SK-N-SH (cell line): ENCODE results near the gene PBX4. TPM values are rescaled to one million over a fixed set of nuclear protein-coding genes. Genes with fewer than 3 reads are reported as not detected.

Experiments
- CTCF ChIA-PET: fragments of 300-600, 350-600 bp; formaldehyde crosslinking; extraction: SDS; loops from one replicate; lab custom pipeline; 2021; lab: Yijun Ruan, JAX
- POLR2A ChIA-PET: fragments of 350-600 bp; sonication (Branson Sonifier 250); formaldehyde crosslinking; extraction: SDS; loops from one replicate; lab custom pipeline; 2020; ENCODE audit warnings: antibody characterized with exemption, inconsistent platforms; lab: Yijun Ruan, JAX
- DNase-seq: peaks from one replicate; pipeline ENCODE4 v3.0.0; 2012
- H2AFZ ChIP-seq: fragments of 200-600 bp; sonication (generic); 2 replicates; pipeline ENCODE4 v1.8.1; 2016; ENCODE audit warnings: antibody characterized with exemption, mild to moderate bottlenecking, low read depth
- H3F3A ChIP-seq: fragments of 200-600 bp; sonication (generic); replicated peaks from 2 replicates; pipeline ENCODE3; 2016; ENCODE audit warnings: antibody characterized with exemption, mild to moderate bottlenecking; ENCODE audit not compliant: insufficient read depth
- H3K27ac ChIP-seq, 2 experiments: fragments of 200-500 bp in 1 of 2; fragments of 200-600 bp in 1 of 2; sonication (Bioruptor generic) in 1 of 2; sonication (generic), shearing (Covaris generic) in 1 of 2; 2 replicates each; pipeline versions ENCODE4 v1.5.1 to v1.6.1; 2014 to 2016; ENCODE audit warnings: low read depth in 2 of 2, inconsistent platforms in 1 of 2, low read length in 1 of 2, mild to moderate bottlenecking in 1 of 2, mixed read lengths in 1 of 2
- H3K27me3 ChIP-seq: fragments of 200-600 bp; sonication (generic), shearing (Covaris generic); 2 replicates; pipeline ENCODE4 v1.6.1; 2016; ENCODE audit warnings: mixed run types; ENCODE audit not compliant: insufficient read depth
- H3K36me3 ChIP-seq, 2 experiments: fragments of 200-500 bp in 1 of 2; fragments of 200-600 bp in 1 of 2; sonication (Bioruptor generic) in 1 of 2; sonication (generic) in 1 of 2; replicated peaks in 1 of 2; 2 replicates each; pipeline versions ENCODE3 to v1.5.1; 2014 to 2016; ENCODE audit warnings: low read length in 1 of 2, mild to moderate bottlenecking in 1 of 2; ENCODE audit not compliant: insufficient read depth in 2 of 2, control insufficient read depth in 1 of 2
- H3K4me1 ChIP-seq, 2 experiments: fragments of 200-500 bp in 1 of 2; fragments of 200-600 bp in 1 of 2; sonication (Bioruptor generic) in 1 of 2; sonication (generic), shearing (Covaris generic) in 1 of 2; 2 replicates each; pipeline versions ENCODE4 v1.5.1 to v1.6.1; 2014 to 2016; ENCODE audit warnings: low read depth in 1 of 2, low read length in 1 of 2, mixed run types in 1 of 2; ENCODE audit not compliant: insufficient read depth in 2 of 2, control insufficient read depth in 1 of 2
- H3K4me2 ChIP-seq: fragments of 200-600 bp; sonication (generic), shearing (Covaris generic); 2 replicates; pipeline ENCODE4 v1.6.1; 2017; ENCODE audit warnings: mixed run types
- H3K4me3 ChIP-seq, 2 experiments: fragments of 200-500 bp in 1 of 2; fragments of 200-600 bp in 1 of 2; sonication (Bioruptor generic) in 1 of 2; sonication (generic), shearing (Covaris generic) in 1 of 2; 2 replicates each; pipeline versions ENCODE4 v1.5.1 to v1.8.1; 2014 to 2016; ENCODE audit warnings: low read depth in 2 of 2, inconsistent platforms in 1 of 2, low read length in 1 of 2, mild to moderate bottlenecking in 1 of 2, mixed read lengths in 1 of 2, moderate library complexity in 1 of 2
- H3K79me2 ChIP-seq: fragments of 200-600 bp; sonication (generic); 2 replicates; pipeline ENCODE4 v1.8.1; 2017; ENCODE audit warnings: mild to moderate bottlenecking; ENCODE audit not compliant: insufficient read depth
- H3K9ac ChIP-seq: fragments of 200-600 bp; sonication (generic); 2 replicates; pipeline ENCODE4 v1.6.1; 2017; ENCODE audit warnings: mixed run types
- H3K9me2 ChIP-seq: fragments of 200-600 bp; sonication (generic); 2 replicates; pipeline ENCODE4 v1.6.1; 2017; ENCODE audit warnings: mixed run types
- H3K9me3 ChIP-seq: fragments of 200-600 bp; sonication (generic); 2 replicates; pipeline ENCODE4 v1.6.1; 2017; ENCODE audit warnings: mixed run types, mild to moderate bottlenecking, moderate library complexity
- H4K20me1 ChIP-seq: fragments of 200-600 bp; sonication (generic); 2 replicates; pipeline ENCODE4 v1.6.1; 2017; ENCODE audit warnings: mild to moderate bottlenecking, mixed run types; ENCODE audit not compliant: insufficient read depth
- CHD2 ChIP-seq: fragments of 150-350 bp; IDR thresholded peaks from 2 replicates; pipeline ENCODE4 v1.6.1; 2018; ENCODE audit warnings: low read length; ENCODE audit not compliant: partially characterized antibody
- ELF1 ChIP-seq: IDR thresholded peaks from 2 replicates; pipeline ENCODE4 v1.4.0; 2012
- EP300 ChIP-seq, 2 experiments: IDR thresholded peaks; 2 replicates each; pipeline versions ENCODE4 v1.4.0 to v1.6.1; 2012; ENCODE audit warnings: borderline replicate concordance in 1 of 2, low read depth in 1 of 2, low read length in 1 of 2
- EZH2phosphoT487 ChIP-seq: fragments of 200-600 bp; sonication (generic); IDR thresholded peaks from 2 replicates; pipeline ENCODE4 v1.6.1; 2017; ENCODE audit warnings: low read depth, mixed run types, mild to moderate bottlenecking, antibody characterized with exemption, moderate library complexity, borderline replicate concordance
- FOSL2 ChIP-seq: IDR thresholded peaks from 2 replicates; pipeline ENCODE4 v1.4.0; 2012; ENCODE audit warnings: low read depth, mild to moderate bottlenecking, moderate library complexity, borderline replicate concordance
- FOXM1 ChIP-seq: IDR thresholded peaks from 2 replicates; pipeline ENCODE4 v1.4.0; 2012; ENCODE audit warnings: low read depth, mild to moderate bottlenecking
- MXI1 ChIP-seq: IDR thresholded peaks from 2 replicates; pipeline ENCODE4 v1.6.1; 2012; ENCODE audit warnings: mild to moderate bottlenecking, low read depth, low read length, improper control_type of control experiment
- NFIC ChIP-seq: IDR thresholded peaks from 2 replicates; pipeline ENCODE4 v1.4.0; 2012; ENCODE audit warnings: borderline replicate concordance
- POLR2AphosphoS5 ChIP-seq: IDR thresholded peaks from 2 replicates; pipeline ENCODE4 v1.6.1; 2012; ENCODE audit warnings: low read depth, low read length
- RAD21 ChIP-seq: IDR thresholded peaks from 2 replicates; pipeline ENCODE4 v1.6.1; 2012; ENCODE audit warnings: mild to moderate bottlenecking, low read length
- RFX5 ChIP-seq: IDR thresholded peaks from 2 replicates; pipeline ENCODE4 v1.6.1; 2012; ENCODE audit warnings: mild to moderate bottlenecking, improper control_type of control experiment, low read length
- SIN3A ChIP-seq: IDR thresholded peaks from 2 replicates; pipeline ENCODE4 v1.6.1; 2012; ENCODE audit warnings: low read depth, mild to moderate bottlenecking, low read length, moderate library complexity, borderline replicate concordance
- SMC3 ChIP-seq: IDR thresholded peaks from 2 replicates; pipeline ENCODE4 v1.6.1; 2012; ENCODE audit warnings: low read depth, low read length, improper control_type of control experiment
- TAF1 ChIP-seq: IDR thresholded peaks from 2 replicates; pipeline ENCODE4 v1.6.1; 2012; ENCODE audit warnings: low read depth, mild to moderate bottlenecking, low read length, moderate library complexity, borderline replicate concordance
- TEAD4 ChIP-seq: IDR thresholded peaks from 2 replicates; pipeline ENCODE4 v1.4.0; 2012; ENCODE audit warnings: mild to moderate bottlenecking, borderline replicate concordance; ENCODE audit not compliant: insufficient read depth
- USF2 ChIP-seq: fragments of 150-350 bp; IDR thresholded peaks from 2 replicates; pipeline ENCODE4 v1.6.1; 2017; ENCODE audit warnings: antibody characterized with exemption, low read length, low read depth, borderline replicate concordance
- YY1 ChIP-seq: IDR thresholded peaks from 2 replicates; pipeline ENCODE4 v1.4.0; 2012; ENCODE audit warnings: low read depth, mild to moderate bottlenecking
- WGBS: methylation state at CpG from one replicate; pipeline ENCODE4 v1.1.6; 2017; ENCODE audit warnings: low lambda C conversion rate; 5-methylcytosine and 5-hydroxymethylcytosine counted together
- polyA plus RNA-seq, 3 experiments: library from polyadenylated mRNA; depleted of rRNA; stranded (reverse); fragments of >200 nt; gene quantifications; 2 replicates each; pipeline ENCODE4 v1.2.3, GENCODE V29; 2012
- TF ChIP-seq, protein P1 (sequence below): fragments of 150-350 bp; IDR thresholded peaks from 2 replicates; pipeline ENCODE4 v1.6.1; 2016; ENCODE audit warnings: mild to moderate bottlenecking, low read depth, low read length
- TF ChIP-seq, protein P2 (sequence below): fragments of 200-600 bp; sonication (generic); IDR thresholded peaks from 2 replicates; pipeline ENCODE4 v1.6.1; 2017; ENCODE audit warnings: antibody characterized with exemption, mild to moderate bottlenecking, moderate library complexity

The PBX4 gene
- polyA plus RNA-seq, 1 of the 3 experiments (the other 2 are of a cell fraction), result 6.4 TPM

- no peak for TF ChIP-seq TEAD4
- no peak for TF ChIP-seq FOXM1
- TF ChIP-seq NFIC, result no peak
- no peak for TF ChIP-seq SMC3
- TF ChIP-seq ELF1, result no peak
- no peak for TF ChIP-seq EP300 (IDR thresholded peaks at IDR 0.05; ENCODE audit: borderline replicate concordance in 1 of 2, low read depth in 1 of 2, low read length in 1 of 2)
- no peak for TF ChIP-seq POLR2AphosphoS5
- TF ChIP-seq RFX5, result no peak
- TF ChIP-seq TAF1, result no peak
- no peak for TF ChIP-seq SIN3A
- TF ChIP-seq, protein P1, sequence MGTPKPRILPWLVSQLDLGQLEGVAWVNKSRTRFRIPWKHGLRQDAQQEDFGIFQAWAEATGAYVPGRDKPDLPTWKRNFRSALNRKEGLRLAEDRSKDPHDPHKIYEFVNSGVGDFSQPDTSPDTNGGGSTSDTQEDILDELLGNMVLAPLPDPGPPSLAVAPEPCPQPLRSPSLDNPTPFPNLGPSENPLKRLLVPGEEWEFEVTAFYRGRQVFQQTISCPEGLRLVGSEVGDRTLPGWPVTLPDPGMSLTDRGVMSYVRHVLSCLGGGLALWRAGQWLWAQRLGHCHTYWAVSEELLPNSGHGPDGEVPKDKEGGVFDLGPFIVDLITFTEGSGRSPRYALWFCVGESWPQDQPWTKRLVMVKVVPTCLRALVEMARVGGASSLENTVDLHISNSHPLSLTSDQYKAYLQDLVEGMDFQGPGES, result no peak
- no peak for TF ChIP-seq FOSL2
- no peak for TF ChIP-seq CHD2
- TF ChIP-seq YY1, result no peak
- no peak for TF ChIP-seq MXI1
- TF ChIP-seq EZH2phosphoT487, result no peak
- H2AFZ ChIP-seq, result no peak overlapping the region
- H3K9ac ChIP-seq, result no peak overlapping the region
- H3K27me3 ChIP-seq, result no peaks in the 10 kb centered on the region
- H3K9me3 ChIP-seq, result no peaks in the 10 kb centered on the region
- DNase-seq, result no peak
- H3K4me1 ChIP-seq, result no peaks in the 10 kb centered on the region; a peak in 1 of 4 replicates
- POLR2A ChIA-PET, result interaction anchor here (1.3 kb wide), 1 partner anchor 75 kb away, joined by 3 read pairs; no protein-coding TSS in a partner anchor
- H3K79me2 ChIP-seq, result no peaks in the 10 kb centered on the region
- WGBS, result 92% methylated on average over 10 of the region's 10 CpGs
- no peaks in the 10 kb centered on the region for H4K20me1 ChIP-seq
- H3K4me2 ChIP-seq, result no peak overlapping the region
- H3K9me2 ChIP-seq, result no peaks in the 10 kb centered on the region
- no peak overlapping the region for H3K27ac ChIP-seq
- no peaks in the 10 kb centered on the region for H3K36me3 ChIP-seq
- no peaks in the 10 kb centered on the region for H3F3A ChIP-seq
- CTCF ChIA-PET, result interaction anchor here (0.7 to 15.7 kb wide), 25 partner anchors 8 to 99 kb away, joined by 3 to 258 read pairs (median 5); partner anchors contain the start of genes CILP2 and YJEFN3
- H3K4me3 ChIP-seq, result no peak overlapping the region
These were observed 64.8 kb downstream of the PBX4 start for GRCh38 chr19:19553670-19554069.

DNA sequence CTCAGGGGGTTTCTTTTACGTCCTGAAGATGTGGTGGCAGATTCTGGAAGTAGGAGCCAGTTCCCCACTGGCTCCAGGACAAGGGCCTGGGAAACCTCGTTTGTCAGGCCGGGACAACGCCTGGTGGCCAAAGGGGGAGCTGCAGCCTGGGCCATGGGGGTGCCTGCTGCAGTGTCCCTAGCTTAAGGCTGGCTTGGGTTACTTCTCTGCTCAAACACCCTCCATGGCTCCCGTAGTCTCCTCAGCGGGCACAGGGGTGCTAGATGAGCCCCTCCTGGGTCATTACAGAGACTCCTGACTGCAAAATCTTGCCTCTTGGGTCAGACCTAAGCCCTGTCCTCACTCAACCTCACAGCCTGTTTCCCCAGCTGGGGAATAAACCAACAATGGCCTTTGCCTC lies 65.7 kb downstream of the PBX4 start:
- ChIA-PET POLR2A (interaction anchor here (1.3 kb wide), 1 partner anchor 76 kb away, joined by 3 read pairs; no protein-coding TSS in a partner anchor), CTCF (interaction anchor here (0.6 to 15.7 kb wide), 16 partner anchors 13 to 107 kb away, joined by 3 to 258 read pairs (median 4); partner anchors contain the start of genes CILP2, LPAR2 and YJEFN3)
- Histone ChIP-seq H3K36me3 (no peaks in the 10 kb centered on the region), H4K20me1 (no peaks in the 10 kb centered on the region), H3K27ac (no peak overlapping the region), H3K27me3 (no peaks in the 10 kb centered on the region), H3F3A (no peaks in the 10 kb centered on the region), H3K9me3 (no peaks in the 10 kb centered on the region), H2AFZ (no peak overlapping the region), H3K9ac (no peak overlapping the region), H3K4me3 (no peak overlapping the region; a peak in 1 of 4 replicates), H3K79me2 (no peaks in the 10 kb centered on the region), H3K4me2 (no peak overlapping the region), H3K4me1 (no peaks in the 10 kb centered on the region; a peak in 1 of 4 replicates), H3K9me2 (no peaks in the 10 kb centered on the region)
- 40% methylated on average over 1 of the region's 6 CpGs for WGBS
- TF ChIP-seq RAD21 (peak; percentile 50), SMC3 (peak; percentile 35; the same call in 1 of the 2 replicates), USF2 (no peak), RFX5 (no peak)
- TF ChIP-seq, protein P2, sequence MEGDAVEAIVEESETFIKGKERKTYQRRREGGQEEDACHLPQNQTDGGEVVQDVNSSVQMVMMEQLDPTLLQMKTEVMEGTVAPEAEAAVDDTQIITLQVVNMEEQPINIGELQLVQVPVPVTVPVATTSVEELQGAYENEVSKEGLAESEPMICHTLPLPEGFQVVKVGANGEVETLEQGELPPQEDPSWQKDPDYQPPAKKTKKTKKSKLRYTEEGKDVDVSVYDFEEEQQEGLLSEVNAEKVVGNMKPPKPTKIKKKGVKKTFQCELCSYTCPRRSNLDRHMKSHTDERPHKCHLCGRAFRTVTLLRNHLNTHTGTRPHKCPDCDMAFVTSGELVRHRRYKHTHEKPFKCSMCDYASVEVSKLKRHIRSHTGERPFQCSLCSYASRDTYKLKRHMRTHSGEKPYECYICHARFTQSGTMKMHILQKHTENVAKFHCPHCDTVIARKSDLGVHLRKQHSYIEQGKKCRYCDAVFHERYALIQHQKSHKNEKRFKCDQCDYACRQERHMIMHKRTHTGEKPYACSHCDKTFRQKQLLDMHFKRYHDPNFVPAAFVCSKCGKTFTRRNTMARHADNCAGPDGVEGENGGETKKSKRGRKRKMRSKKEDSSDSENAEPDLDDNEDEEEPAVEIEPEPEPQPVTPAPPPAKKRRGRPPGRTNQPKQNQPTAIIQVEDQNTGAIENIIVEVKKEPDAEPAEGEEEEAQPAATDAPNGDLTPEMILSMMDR, result peak; percentile 61
- peak; percentile 83 for DNase-seq
